Stimulated activated CD4-positive, alpha-beta T cell treated with anti-CD3 and anti-CD28 coated beads, Interleukin-2, amount 100 ng/mL, for 24 hours (primary cell): ENCODE measurements around the gene KIAA1191.
"Not testable (repeated sequence)": the region's sequence is repeated elsewhere in the genome, so short reads cannot be mapped to it uniquely, and the experiment has no call there.

Experiments
- DNase-seq, 2 donors: peaks; one replicate each; pipeline ENCODE4 v3.0.0-alpha.2; 2020

Gene KIAA1191

DNA sequence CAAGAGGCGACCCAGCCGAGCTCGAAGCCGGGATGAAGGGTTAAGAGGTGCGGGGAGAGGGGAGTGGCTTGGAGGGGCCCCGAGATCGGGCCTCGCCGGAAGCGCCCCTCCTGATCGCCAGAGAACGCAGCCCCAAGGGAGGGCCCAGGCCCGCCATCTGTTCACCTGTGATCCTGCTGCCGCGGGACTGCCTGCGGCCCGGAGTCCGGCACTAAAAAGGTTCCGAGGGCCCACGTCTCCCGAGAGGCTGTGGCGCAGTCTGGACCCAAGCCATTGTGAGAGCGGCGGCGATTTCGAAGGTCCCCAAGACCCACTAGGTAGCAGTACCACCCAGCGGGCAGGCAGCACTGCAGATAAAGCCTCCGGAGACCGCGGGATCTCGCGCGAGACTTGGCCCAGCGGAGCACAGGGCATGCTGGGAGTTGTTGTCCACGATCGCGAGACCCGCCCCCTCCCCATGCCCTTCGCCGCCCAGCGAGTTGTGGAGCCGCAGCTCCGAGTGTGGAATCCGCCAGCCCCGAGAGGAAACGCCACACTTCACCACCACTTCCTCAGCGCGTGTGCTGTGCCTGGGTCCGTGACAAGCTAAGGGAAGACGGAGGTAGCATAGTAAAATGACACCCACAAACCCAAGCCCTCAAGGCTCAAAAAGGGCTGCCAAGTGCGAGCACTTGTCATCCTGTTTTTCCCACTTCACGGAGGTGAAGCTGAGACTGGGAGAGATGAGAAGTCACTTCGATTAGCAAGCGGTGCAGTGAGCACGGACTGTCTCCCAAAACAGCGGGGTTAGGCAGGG, at the start of gene KIAA1191:
KIAA1191 (minus strand) TSS at position 328 of the 796 bp plus-strand sequence. CDS start 2,256 bp downstream, outside the sequence.
- peak; percentile 95 to 96 for DNase-seq

GRCh38 chr5:176410486-176411180, 49.1 kb upstream of the KIAA1191 start:
- DNase-seq: no peak

- no peak for DNase-seq
Measured at GRCh38 chr5:176409765-176410164, 48.2 kb upstream of the KIAA1191 start.

GRCh38 chr5:176408590-176408989, 47.0 kb upstream of the KIAA1191 start:
- DNase-seq: no peak

- not testable (repeated sequence) for DNase-seq
Measured at GRCh38 chr5:176408252-176408573, 46.6 kb upstream of the KIAA1191 start.

DNA sequence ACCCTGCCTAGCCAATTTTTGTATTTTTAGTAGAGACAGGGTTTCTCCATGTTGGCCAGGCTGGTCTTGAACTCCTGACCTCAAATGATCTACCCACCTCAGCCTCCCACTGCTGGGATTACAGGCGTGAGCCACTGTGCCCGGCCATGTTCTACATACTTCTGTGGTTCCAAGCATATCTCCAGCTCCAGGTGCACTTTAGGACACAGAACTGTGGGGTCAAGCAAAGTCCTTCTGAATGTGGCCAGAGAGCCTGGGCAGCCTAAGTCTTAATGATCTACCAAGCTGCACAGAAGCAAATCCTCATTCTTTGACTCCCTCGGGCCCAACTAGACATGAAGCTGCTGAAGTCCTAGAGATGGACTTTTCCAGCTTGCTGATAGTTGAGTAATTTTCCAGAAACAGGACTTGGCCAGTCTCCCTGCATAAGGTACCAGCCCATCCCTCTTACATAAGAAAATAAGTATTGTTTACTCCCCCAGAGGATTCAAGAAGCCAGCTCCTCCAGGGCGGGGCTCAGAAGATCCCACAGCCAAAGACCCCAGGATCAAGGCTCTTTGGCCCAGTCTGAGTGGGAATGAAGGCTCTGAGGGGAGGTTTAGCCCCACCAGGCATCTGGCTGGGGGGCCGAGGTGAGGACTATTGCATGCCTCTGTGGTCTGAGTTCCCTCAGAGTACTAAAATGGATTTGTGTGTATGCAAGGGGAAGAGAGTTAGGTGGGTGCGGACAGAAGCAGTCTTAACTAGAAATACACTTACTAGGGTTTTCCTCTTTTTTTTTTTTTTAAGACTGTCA, 46.1 kb upstream of the KIAA1191 start:
- DNase-seq: no peak

GRCh38 chr5:176406436-176407052, 45.0 kb upstream of the KIAA1191 start:
- DNase-seq: no peak

- DNase-seq: no peak
Measured at GRCh38 chr5:176405656-176406435, 44.3 kb upstream of the KIAA1191 start.

DNA sequence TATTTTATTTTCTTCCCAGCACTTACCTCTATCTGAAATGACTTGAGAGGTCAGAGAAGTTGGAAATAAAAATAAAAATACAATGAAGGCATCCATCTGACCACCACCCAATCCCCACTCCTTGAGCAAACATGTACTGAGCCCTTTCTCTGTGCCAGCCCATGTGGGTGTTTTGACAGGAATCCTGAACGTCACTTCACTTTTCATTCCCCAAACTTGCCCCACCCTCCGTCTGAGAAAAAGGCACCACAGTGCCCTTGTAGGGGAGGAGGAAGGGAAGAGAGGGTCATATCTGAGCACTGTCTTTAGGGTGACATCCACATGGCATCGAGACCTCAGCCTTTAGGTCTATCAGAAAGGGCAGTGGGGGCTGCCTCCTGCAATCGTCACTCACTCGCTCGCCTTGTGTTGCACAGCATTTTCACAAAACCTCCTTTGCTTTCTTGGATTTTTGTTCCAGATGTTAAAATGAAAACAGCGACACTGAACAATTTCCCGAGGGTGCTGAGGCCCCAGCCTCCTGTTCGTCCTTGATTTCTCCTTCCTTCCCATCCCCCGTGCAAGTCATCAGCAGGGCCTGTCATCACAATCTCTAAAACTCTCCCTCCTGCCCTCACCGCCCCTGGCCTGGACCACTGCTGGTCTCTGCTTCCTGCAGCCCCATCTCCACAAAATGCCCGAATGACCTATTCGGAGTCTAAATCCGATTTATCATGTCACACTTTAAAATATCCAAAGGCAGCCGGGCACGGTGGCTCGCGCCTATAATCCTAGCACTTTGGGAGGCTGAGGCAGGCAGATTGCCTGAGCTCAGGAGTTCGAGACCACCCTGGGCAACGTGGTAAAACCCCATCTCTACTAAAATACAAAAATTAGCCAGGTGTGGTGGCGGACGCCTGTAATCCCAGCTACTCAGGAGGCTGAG, 40.0 kb upstream of the KIAA1191 start:
- no peak for DNase-seq

GRCh38 chr5:176400382-176401156, 39.0 kb upstream of the KIAA1191 start:
- no peak for DNase-seq

- DNase-seq: no peak
Measured at GRCh38 chr5:176397736-176398420, 36.3 kb upstream of the KIAA1191 start.

- DNase-seq: no peak
Measured at GRCh38 chr5:176396330-176396729, 34.8 kb upstream of the KIAA1191 start.

DNA sequence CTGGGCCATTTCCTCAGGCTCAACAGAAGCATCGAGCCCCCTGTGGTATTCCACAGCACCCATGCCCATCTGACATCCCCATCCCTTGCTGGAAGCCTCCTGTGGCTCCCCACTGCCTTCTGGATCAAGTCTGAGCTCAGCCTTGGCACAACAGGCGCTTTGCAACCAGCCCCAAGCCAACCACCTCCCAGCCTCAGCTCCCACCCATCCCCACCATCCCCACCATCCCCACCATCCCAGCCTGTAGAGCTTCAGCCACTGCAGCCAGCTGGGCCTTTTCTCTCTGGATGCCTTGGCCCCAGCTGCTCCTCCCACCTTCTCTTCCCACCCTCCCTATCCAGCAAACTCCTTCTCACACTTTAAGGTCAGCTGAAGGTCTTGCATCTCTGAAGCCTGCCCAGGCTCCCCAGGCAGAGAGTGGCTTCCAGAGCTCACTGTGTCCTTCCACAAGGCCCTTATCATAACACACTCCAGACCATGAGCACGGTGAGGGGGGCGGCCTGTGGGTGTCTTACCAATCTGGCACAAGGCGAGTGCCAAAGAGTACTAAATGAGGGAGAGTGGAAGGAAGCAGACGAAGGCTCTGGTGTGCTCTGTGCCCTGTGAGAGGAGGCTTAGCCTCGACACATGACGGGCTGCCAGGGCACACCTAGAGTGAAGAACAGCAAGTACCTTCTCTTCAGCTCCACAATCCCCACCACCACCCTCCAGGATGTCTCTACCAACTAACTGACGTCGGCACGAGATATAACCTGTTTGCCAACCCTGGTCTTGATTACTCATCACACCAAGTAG, 33.5 kb upstream of the KIAA1191 start:
- DNase-seq: no peak

DNA sequence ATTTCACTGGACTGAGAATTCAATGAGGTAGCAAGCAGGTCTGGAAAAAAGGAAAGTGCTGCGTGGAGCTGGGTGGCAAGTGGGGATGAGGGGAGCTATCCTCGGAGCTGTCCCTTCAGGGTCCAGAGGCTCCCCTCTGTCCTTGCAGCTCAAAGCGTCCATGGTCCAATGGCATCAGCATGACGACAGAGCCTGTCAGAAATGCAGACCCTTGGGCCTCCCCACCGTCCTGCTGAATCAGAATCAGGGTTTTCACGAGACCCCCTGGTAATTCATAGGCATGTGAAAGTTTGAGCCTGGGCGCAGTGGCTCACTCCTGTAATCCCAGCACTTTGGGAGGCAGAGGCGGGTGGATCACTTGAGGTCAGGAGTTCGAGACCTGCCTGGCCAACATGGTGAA, 32.5 kb upstream of the KIAA1191 start:
- DNase-seq: no peak

DNA sequence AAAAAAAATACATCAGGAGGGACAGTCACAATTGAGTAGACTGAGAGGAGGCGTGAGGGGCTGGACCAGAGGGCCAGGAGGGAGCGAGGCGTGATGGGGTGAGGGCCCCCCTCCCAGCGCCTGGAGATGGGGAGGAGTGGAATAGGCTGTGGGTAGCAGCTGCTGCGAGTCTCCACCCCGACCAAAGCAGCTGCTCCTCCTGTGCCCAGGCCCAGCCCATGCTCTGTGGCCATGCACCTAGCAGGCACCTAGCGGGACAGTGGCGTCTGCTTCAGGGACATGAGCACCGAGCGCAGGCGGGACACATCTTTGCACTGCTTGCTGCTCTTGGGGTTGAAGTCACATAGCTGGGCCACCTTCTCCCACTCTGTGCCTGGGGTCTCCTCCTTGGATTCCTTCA, 31.0 kb upstream of the KIAA1191 start:
- DNase-seq: no peak

DNA sequence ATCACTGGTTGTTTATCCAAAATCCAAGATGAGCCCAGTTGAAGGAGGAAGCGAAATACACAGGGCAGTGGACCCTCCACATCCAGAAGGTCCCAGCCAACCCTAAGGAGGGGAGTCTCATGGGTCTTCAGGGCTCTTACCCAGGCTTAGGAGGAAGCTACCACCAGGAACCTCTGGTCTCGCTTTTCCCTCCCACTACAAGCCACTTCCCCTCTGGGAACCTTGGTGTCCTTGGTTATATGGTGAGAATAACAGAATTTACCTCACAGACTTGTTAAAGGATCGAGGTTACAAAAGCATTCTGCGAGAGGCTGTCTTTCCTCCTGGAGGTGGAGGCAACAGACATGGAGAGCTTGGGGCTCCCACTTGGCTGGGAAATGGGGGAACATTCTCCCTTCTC, 30.4 kb upstream of the KIAA1191 start:
- no peak for DNase-seq

- no peak for DNase-seq
Measured at GRCh38 chr5:176391479-176391878, 29.9 kb upstream of the KIAA1191 start.

DNA sequence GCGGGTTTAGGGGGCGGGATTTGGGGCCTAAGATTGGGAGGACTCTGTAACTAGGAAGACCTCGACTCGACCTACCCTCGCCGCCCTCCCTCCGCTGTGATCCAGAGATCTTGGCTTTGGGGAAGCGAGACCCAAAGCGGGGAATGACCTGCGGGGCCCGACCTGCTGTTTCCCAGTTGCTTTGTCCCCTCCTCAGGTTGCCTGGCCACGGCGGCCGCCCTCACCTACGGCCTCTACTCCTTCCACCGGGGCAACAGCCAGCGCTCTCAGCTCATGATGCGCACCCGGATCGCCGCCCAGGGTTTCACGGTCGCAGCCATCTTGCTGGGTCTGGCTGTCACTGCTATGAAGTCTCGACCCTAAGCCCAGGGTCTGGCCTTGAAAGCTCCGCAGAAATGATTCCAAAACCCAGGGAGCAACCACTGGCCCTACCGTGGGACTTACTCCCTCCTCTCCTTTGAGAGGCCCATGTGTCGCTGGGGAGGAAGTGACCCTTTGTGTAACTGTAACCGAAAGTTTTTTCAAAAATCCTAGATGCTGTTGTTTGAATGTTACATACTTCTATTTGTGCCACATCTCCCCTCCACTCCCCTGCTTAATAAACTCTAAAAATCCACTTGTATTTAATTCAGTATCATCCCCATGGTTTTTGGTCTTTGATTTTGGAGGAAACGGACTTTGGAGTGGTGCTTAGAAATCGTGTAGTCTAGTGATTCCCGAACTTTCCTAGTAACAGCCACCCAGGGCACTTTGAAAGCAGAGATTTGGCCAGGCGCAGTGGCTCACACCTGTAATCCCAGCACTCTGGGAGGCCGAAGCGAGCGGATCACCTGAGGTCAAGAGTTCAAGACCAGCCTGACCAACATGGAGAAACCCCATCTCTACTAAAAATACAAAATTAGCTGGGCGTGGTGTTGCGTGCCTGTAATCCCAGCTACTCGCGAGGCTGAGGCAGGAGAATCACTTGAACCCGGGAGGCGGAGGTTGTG, 27.9 kb upstream of the KIAA1191 start:
- no peak for DNase-seq
